HepG2 (cell line): Measurements from ENCODE around the gene RABEP2. TPM values are rescaled to one million over a fixed set of nuclear protein-coding genes. Genes with fewer than 3 reads are reported as not detected.

Experiments
- EEA1 ChIP-seq: sonication (generic); formaldehyde crosslinking; IDR thresholded peaks from 2 replicates; pipeline ENCODE4 v1.5.1; 2020; ENCODE audit warnings: mild to moderate bottlenecking, missing genetic modification reagents, borderline replicate concordance
- ELF3 ChIP-seq: IDR thresholded peaks from 2 replicates; pipeline ENCODE4 v1.6.1; 2016; ENCODE audit warnings: missing genetic modification reagents, missing compliant biosample characterization
- FOSL1 ChIP-seq: sonication (generic); formaldehyde crosslinking; IDR thresholded peaks from 2 replicates; pipeline ENCODE4 v1.9.0; 2021; ENCODE audit warnings: missing genetic modification reagents, borderline replicate concordance
- GATAD1 ChIP-seq: IDR thresholded peaks from 2 replicates; pipeline ENCODE4 v1.6.1; 2016; ENCODE audit warnings: missing genetic modification reagents, missing compliant biosample characterization
- HDAC2 ChIP-seq: sonication (generic); formaldehyde crosslinking; IDR thresholded peaks from 2 replicates; pipeline ENCODE4 v1.4.0; 2020; ENCODE audit warnings: missing genetic modification reagents
- ISL2 ChIP-seq: sonication (generic); formaldehyde crosslinking; IDR thresholded peaks from 2 replicates; pipeline ENCODE4 v1.5.0; 2020; ENCODE audit warnings: missing genetic modification reagents
- MIER3 ChIP-seq: IDR thresholded peaks from 2 replicates; pipeline ENCODE4 v1.6.1; 2016; ENCODE audit warnings: missing compliant biosample characterization, borderline replicate concordance
- NONO ChIP-seq, 2 experiments: fragments of 450-650 bp in 1 of 2; sonication (generic) in 1 of 2; formaldehyde crosslinking in 1 of 2; IDR thresholded peaks in 1 of 2; conservative IDR thresholded peaks in 1 of 2; 2 replicates each; pipeline versions ENCODE4 v1.6.1 to v1.8.0; 2017 to 2022; ENCODE audit warnings: mild to moderate bottlenecking in 1 of 2, missing genetic modification reagents in 1 of 2, moderate library complexity in 1 of 2
- PBX2 ChIP-seq: IDR thresholded peaks from 2 replicates; pipeline ENCODE4 v1.6.1; 2016; ENCODE audit warnings: control low read depth
- SOX5 ChIP-seq: IDR thresholded peaks from 2 replicates; pipeline ENCODE4 v1.6.1; 2016; ENCODE audit warnings: borderline replicate concordance
- SP140L ChIP-seq: sonication (generic); formaldehyde crosslinking; IDR thresholded peaks from 2 replicates; pipeline ENCODE4 v1.4.0; 2020; ENCODE audit warnings: missing genetic modification reagents, borderline replicate concordance
- ZBTB40 ChIP-seq, 2 experiments: fragments of 450-650 bp in 1 of 2; sonication (generic) in 1 of 2; formaldehyde crosslinking in 1 of 2; IDR thresholded peaks; 2 replicates each; pipeline versions ENCODE4 v1.6.1 to v1.8.0; 2016 to 2022; ENCODE audit warnings: antibody characterized with exemption in 1 of 2, mild to moderate bottlenecking in 1 of 2, missing genetic modification reagents in 1 of 2
- ZNF207 ChIP-seq: fragments of 450-650 bp; IDR thresholded peaks from 2 replicates; pipeline ENCODE4 v1.6.1; 2016; ENCODE audit warnings: antibody characterized with exemption, borderline replicate concordance
- ZNF382 ChIP-seq: sonication (generic); formaldehyde crosslinking; IDR thresholded peaks from 2 replicates; pipeline ENCODE4 v1.5.0; 2020; ENCODE audit warnings: missing genetic modification reagents, mild to moderate bottlenecking, borderline replicate concordance
- ZNF598 ChIP-seq: sonication (generic); formaldehyde crosslinking; IDR thresholded peaks from 2 replicates; pipeline ENCODE4 v1.5.1; 2020; ENCODE audit warnings: mild to moderate bottlenecking, missing genetic modification reagents, borderline replicate concordance
- ZNF607 ChIP-seq: sonication (generic); formaldehyde crosslinking; IDR thresholded peaks from 2 replicates; pipeline ENCODE4 v1.5.1; 2020; ENCODE audit warnings: missing genetic modification reagents, mild to moderate bottlenecking, borderline replicate concordance
- ZNF747 ChIP-seq: sonication (generic); formaldehyde crosslinking; IDR thresholded peaks from 2 replicates; pipeline ENCODE4 v1.8.1; 2023; ENCODE audit warnings: missing genetic modification reagents, mild to moderate bottlenecking, borderline replicate concordance
- polyA plus RNA-seq, 8 experiments: library from polyadenylated mRNA; depleted of rRNA in 3 of 8; stranded (reverse) in 7 of 8; unstranded in 1 of 8; fragments of >200 nt; fragmentation: Illumina TruSeq in 4 of 8; extraction: Trizol in 4 of 8; gene quantifications; 2 replicates each; pipeline versions ENCODE4 v1.2.1 to v1.2.3, GENCODE V29; 2011 to 2016; ENCODE audit warnings: low read depth in 4 of 8, missing spikeins in 1 of 8, mixed read lengths in 1 of 8; ENCODE audit not compliant: insufficient read depth in 1 of 8
- total RNA-seq, 5 experiments: library from RNA; depleted of rRNA; stranded (reverse); fragments of >200 nt; fragmentation: Illumina TruSeq; extraction: Trizol; gene quantifications; 2 replicates each; pipeline ENCODE4 v1.2.3, GENCODE V29; 2016; ENCODE audit warnings: low read depth in 1 of 5
- TF ChIP-seq, protein P1 (sequence below): sonication (generic); formaldehyde crosslinking; IDR thresholded peaks from 2 replicates; pipeline ENCODE4 v1.8.1; 2023; ENCODE audit warnings: mild to moderate bottlenecking, moderate library complexity, missing genetic modification reagents

RABEP2 gene
- total and polyA plus RNA-seq, 2 of the 13 experiments (the other 11 are each of a cell fraction or from before 2014, with no cell fraction given), result 10.8 to 18.4 TPM

GRCh38 chr16:28923652-28924398 is 1.2 kb downstream of the RABEP2 start (continued):
- TF ChIP-seq ZBTB40 (IDR thresholded peaks at IDR 0.05), result no peak
- peak; percentile 16; the same call in 1 of the 2 replicates for TF ChIP-seq ZBTB40 (CRISPR knock-in tag; IDR thresholded peaks at IDR 0.05)
- peak; percentile 59; the same call in 1 of the 2 replicates for TF ChIP-seq HDAC2 (CRISPR knock-in tag)
- TF ChIP-seq ZNF382 (CRISPR knock-in tag), result no peak
- no peak for TF ChIP-seq ZNF598
- TF ChIP-seq SP140L, result no peak
- TF ChIP-seq NONO (IDR thresholded peaks at IDR 0.05), result no peak
- peak; percentile 39; the same call in 1 of the 2 replicates for TF ChIP-seq NONO (CRISPR knock-in tag; conservative IDR thresholded peaks at IDR 0.05)
- peak; percentile 38; the same call in 1 of the 2 replicates for TF ChIP-seq GATAD1 (CRISPR knock-in tag)
- TF ChIP-seq ZNF207, result no peak
- peak; percentile 82 for TF ChIP-seq ELF3 (CRISPR knock-in tag)
- TF ChIP-seq SOX5 (CRISPR knock-in tag), result peak; percentile 31; the same call in 1 of the 2 replicates
- no peak for TF ChIP-seq ZNF607 (CRISPR knock-in tag)
- TF ChIP-seq MIER3 (CRISPR knock-in tag), result no peak
- no peak for TF ChIP-seq FOSL1 (CRISPR knock-in tag)
- 0 out of 2 replicates have a peak, but pooled peaks have one; percentile 38 for TF ChIP-seq ZNF747 (CRISPR knock-in tag)
- TF ChIP-seq, protein P1, sequence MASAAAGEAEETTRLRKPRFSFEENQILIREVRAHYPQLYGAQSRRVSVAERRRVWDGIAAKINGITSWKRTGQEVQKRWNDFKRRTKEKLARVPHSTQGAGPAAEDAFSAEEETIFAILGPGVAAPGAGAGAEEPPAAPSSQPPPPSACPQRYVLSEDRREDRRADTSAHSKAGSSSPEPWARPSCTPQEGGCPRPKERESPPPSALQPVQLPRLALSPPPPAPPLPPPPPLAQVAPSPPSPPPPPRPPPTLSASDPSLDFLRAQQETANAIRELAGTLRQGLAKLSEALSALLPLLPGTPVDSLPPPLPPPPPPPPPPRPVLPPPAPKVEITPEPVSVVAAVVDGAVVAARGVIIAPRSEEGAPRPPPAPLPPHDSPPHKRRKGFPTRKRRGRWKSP (CRISPR knock-in tag), result peak; percentile 11; the same call in 1 of the 2 replicates
- TF ChIP-seq ISL2, result peak; percentile 55; the same call in 1 of the 2 replicates
- no peak for TF ChIP-seq PBX2
- TF ChIP-seq EEA1 (CRISPR knock-in tag), result no peak
